ENCODE data around the gene RHOT2.

- TF ChIP-seq CTCF (IDR thresholded peaks at IDR 0.05; ENCODE audit: insufficient read depth, low read depth, low read length) (no peak), EZH2 (IDR thresholded peaks at IDR 0.05; ENCODE audit: insufficient read depth, low read length) (no peak)
These were observed 48.3 kb upstream of the RHOT2 start for GRCh38 chr16:619476-620100.
